Measurements from ENCODE around the gene ZNF771. TPM values are rescaled to one million over a fixed set of nuclear protein-coding genes. Genes with fewer than 3 reads are reported as not detected.
A peak's percentile ranks its signal among the peaks of the same experiment; 100 is the strongest.

Gene ZNF771
- total RNA-seq, 3 donors from 2014 or later, result 21.1 to 29.2 (median 22.2) TPM

GRCh38 chr16:30371248-30371816 lies 36.1 kb upstream of the ZNF771 start:
- Histone ChIP-seq H3K4me1 (peaks cover 0 to 18% of the 10 kb centered on the region in 2 donors), H3K36me3 (no peaks in the 10 kb centered on the region), H3K27me3 (no peaks in the 10 kb centered on the region), H3K27ac (peak overlapping the region; percentile 90 to 92), H3K9me3 (no peaks in the 10 kb centered on the region), H3K4me3 (peak overlapping the region; percentile 50 to 87 (median 67))
- DNase-seq (ENCODE audit: low spot score in 2 of 2), result no peak
- TF ChIP-seq CTCF (IDR thresholded peaks at IDR 0.05), result no peak
- no peak for TF ChIP-seq POLR2A (IDR thresholded peaks at IDR 0.05)
- no peak for TF ChIP-seq POLR2AphosphoS5 (IDR thresholded peaks at IDR 0.05)
- intact Hi-C loops (cut with DNase I; ENCODE audit: low total_unique reads), result no loop called here

- Histone ChIP-seq H3K4me3 (no peak overlapping the region), H3K27ac (no peak overlapping the region), H3K9me3 (no peaks in the 10 kb centered on the region), H3K36me3 (no peaks in the 10 kb centered on the region), H3K4me1 (peaks cover 0 to 15% of the 10 kb centered on the region in 2 donors), H3K27me3 (no peaks in the 10 kb centered on the region)
- TF ChIP-seq CTCF (IDR thresholded peaks at IDR 0.05), result no peak
- no peak for TF ChIP-seq POLR2AphosphoS5 (IDR thresholded peaks at IDR 0.05)
- no peak for TF ChIP-seq POLR2A (IDR thresholded peaks at IDR 0.05)
- intact Hi-C loops (cut with DNase I; ENCODE audit: low total_unique reads), result no loop called here
- DNase-seq (ENCODE audit: low spot score in 2 of 2), result peak in 1 of 2 donors; percentile 43
Measured at GRCh38 chr16:30372038-30372712, 35.2 kb upstream of the ZNF771 start.

- Histone ChIP-seq H3K27me3 (no peaks in the 10 kb centered on the region), H3K9me3 (no peaks in the 10 kb centered on the region), H3K27ac (no peak overlapping the region), H3K36me3 (no peaks in the 10 kb centered on the region), H3K4me3 (no peak overlapping the region), H3K4me1 (peaks cover 0 to 9% of the 10 kb centered on the region in 2 donors)
- no peak for TF ChIP-seq CTCF (IDR thresholded peaks at IDR 0.05)
- TF ChIP-seq POLR2AphosphoS5 (IDR thresholded peaks at IDR 0.05), result no peak
- no peak for TF ChIP-seq POLR2A (IDR thresholded peaks at IDR 0.05)
- intact Hi-C loops (cut with DNase I; ENCODE audit: low total_unique reads), result no loop called here
- DNase-seq (ENCODE audit: low spot score in 2 of 2), result no peak
Measured at GRCh38 chr16:30372725-30373124, 34.7 kb upstream of the ZNF771 start.

GRCh38 chr16:30374538-30374937 lies 32.9 kb upstream of the ZNF771 start, which contains the start of gene MYL11:
Gene MYL11 (plus strand): TSS chr16:30374802. CDS start chr16:30374858, 56 bp downstream.
- no peaks in the 10 kb centered on the region for H3K9me3 ChIP-seq
- peaks cover 0 to 3% of the 10 kb centered on the region in 2 donors for H3K4me1 ChIP-seq
- no peak within 1 kb of the TSS for H3K27ac ChIP-seq
- intact Hi-C loops (cut with DNase I; ENCODE audit: low total_unique reads), result no loop called here
- no peak for DNase-seq (ENCODE audit: low spot score in 2 of 2)
- H3K4me3 ChIP-seq, result no peak within 1 kb of the TSS
- no peaks in the 10 kb centered on the region for H3K27me3 ChIP-seq
- H3K36me3 ChIP-seq, result no peaks in the 10 kb centered on the region
- TF ChIP-seq POLR2A (IDR thresholded peaks at IDR 0.05), result no peak
- no peak for TF ChIP-seq CTCF (IDR thresholded peaks at IDR 0.05)
- no peak for TF ChIP-seq POLR2AphosphoS5 (IDR thresholded peaks at IDR 0.05)

- Histone ChIP-seq H3K4me1 (peaks cover 0 to 3% of the 10 kb centered on the region in 2 donors), H3K27ac (peak overlapping the region; percentile 99)
Measured at GRCh38 chr16:30375864-30376263, 31.5 kb upstream of the ZNF771 start.

More at GRCh38 chr16:30375864-30376263, 31.5 kb upstream of the ZNF771 start:
- H3K27me3 ChIP-seq, result no peaks in the 10 kb centered on the region
- H3K4me3 ChIP-seq, result no peak overlapping the region
- TF ChIP-seq POLR2A (IDR thresholded peaks at IDR 0.05) (no peak), CTCF (IDR thresholded peaks at IDR 0.05) (no peak), POLR2AphosphoS5 (IDR thresholded peaks at IDR 0.05) (no peak)
- DNase-seq (ENCODE audit: low spot score in 2 of 2), result no peak
- intact Hi-C loops (cut with DNase I; ENCODE audit: low total_unique reads), result no loop called here
- H3K9me3 ChIP-seq, result no peaks in the 10 kb centered on the region
- H3K36me3 ChIP-seq, result no peaks in the 10 kb centered on the region
